D721Med (cell line): Measurements from ENCODE around the gene SKAP1.

Experiments
- DNase-seq: peaks from one replicate; pipeline ENCODE4 v3.0.0; 2011; ENCODE audit warnings: low spot score; ENCODE audit not compliant: insufficient read length
- FAIRE-seq: peaks from 2 replicates; lab custom pipeline; 2011; peaks lifted over from hg19 to GRCh38; lab: Jason Lieb, UNC
- CTCF ChIP-seq: IDR thresholded peaks from 2 replicates; pipeline ENCODE4 v1.5.1; 2012; ENCODE audit warnings: mild to moderate bottlenecking, control low read depth; ENCODE audit not compliant: insufficient read depth; ENCODE audit errors: missing control alignments

SKAP1 gene

GRCh38 chr17:48439875-48440505 lies 10.0 kb upstream of the SKAP1 start:
- FAIRE-seq = no peak
- DNase-seq = no peak

GRCh38 chr17:48439110-48439850 lies 9.3 kb upstream of the SKAP1 start:
- no peak for FAIRE-seq
- no peak for DNase-seq

More at GRCh38 chr17:48439875-48440505, 10.0 kb upstream of the SKAP1 start:
- no peak for TF ChIP-seq CTCF

GRCh38 chr17:48438516-48439061 lies 8.6 kb upstream of the SKAP1 start:
- DNase-seq (no peak), FAIRE-seq (no peak)
- TF ChIP-seq CTCF = no peak

More at GRCh38 chr17:48439110-48439850, 9.3 kb upstream of the SKAP1 start:
- no peak for TF ChIP-seq CTCF

GRCh38 chr17:48433896-48434295 lies 3.9 kb upstream of the SKAP1 start:
- no peak for FAIRE-seq
- TF ChIP-seq CTCF = no peak
- DNase-seq = no peak

GRCh38 chr17:48432820-48433775 lies 3.1 kb upstream of the SKAP1 start:
- no peak for DNase-seq
- TF ChIP-seq CTCF = no peak
- FAIRE-seq = no peak

- FAIRE-seq (no peak), DNase-seq (no peak)
- no peak for TF ChIP-seq CTCF
These were observed 858 bp downstream of the SKAP1 start for GRCh38 chr17:48429156-48429555.
